GM12878 (cell line): ENCODE data around the gene SERPINB13. TPM values are rescaled to one million over a fixed set of nuclear protein-coding genes. Genes with fewer than 3 reads are reported as not detected.

Experiments used
- ATAC-seq: fragments of 200-7000 bp; cut with Tn5 transposase; 3 replicates; pipeline ENCODE4 v1.9.1; 2020; ENCODE audit warnings: mild to moderate bottlenecking, moderate library complexity
- Bru-seq: library from RNA; stranded (reverse); fragments of 400-500 nt; gene quantifications from one replicate; lab custom pipeline; 2021; lab: Mats Ljungman, UMichigan
- BruChase-seq, 2 experiments: library from RNA; stranded (reverse); fragments of 400-500 nt; gene quantifications; one replicate each; lab custom pipeline; 2021; lab: Mats Ljungman, UMichigan
- BruUV-seq: library from RNA; stranded (reverse); fragments of 400-500 nt; replicated peaks from 2 replicates; lab custom pipeline; 2021; lab: Mats Ljungman, UMichigan
- CTCF ChIA-PET: fragments of 300-600 bp; sonication (Branson Sonifier 250); formaldehyde crosslinking; extraction: SDS; loops from one replicate; lab custom pipeline; 2021; ENCODE audit warnings: inconsistent platforms; lab: Yijun Ruan, JAX
- POLR2A ChIA-PET: fragments of 350-600 bp; formaldehyde crosslinking; extraction: SDS; loops from one replicate; lab custom pipeline; 2021; ENCODE audit warnings: inconsistent platforms; lab: Charles Lee
- RAD21 ChIA-PET: fragments of 300-600 bp; sonication (Branson Sonifier 250); formaldehyde crosslinking; loops from one replicate; lab custom pipeline; 2023; ENCODE audit warnings: antibody characterized with exemption; ENCODE audit not compliant: unreplicated experiment; lab: Charles Lee
- SMC1A ChIA-PET: fragments of 300-600 bp; sonication (Branson Sonifier 250); formaldehyde crosslinking; loops from one replicate; lab custom pipeline; 2023; ENCODE audit not compliant: unreplicated experiment, uncharacterized antibody; lab: Charles Lee
- DNase-seq: peaks from one replicate; pipeline ENCODE4 v3.0.0-alpha.2; 2011; ENCODE audit warnings: low read depth, low spot score
- FAIRE-seq: peaks from 3 replicates; lab custom pipeline; 2011; peaks lifted over from hg19 to GRCh38; lab: Jason Lieb, UNC
- H2AFZ ChIP-seq: 2 replicates; pipeline ENCODE4 v1.6.0; 2011; ENCODE audit warnings: low read depth, low read length, control low read depth; ENCODE audit not compliant: control insufficient read depth
- H3K27ac ChIP-seq: 2 replicates; pipeline ENCODE4 v1.5.1; 2011; ENCODE audit warnings: control low read depth; ENCODE audit not compliant: control insufficient read depth, insufficient read depth
- H3K27me3 ChIP-seq, 2 experiments: replicated peaks in 1 of 2; 2 replicates each; pipeline versions ENCODE4 v1.6.0 to v1.6.1; 2011; ENCODE audit warnings: low read length in 1 of 2; ENCODE audit not compliant: control insufficient read depth in 2 of 2, insufficient read depth in 2 of 2
- H3K36me3 ChIP-seq, 2 experiments: 2 replicates each; pipeline ENCODE4 v1.5.1; 2011; ENCODE audit warnings: low read length in 1 of 2; ENCODE audit not compliant: control insufficient read depth in 2 of 2, insufficient read depth in 2 of 2
- H3K4me1 ChIP-seq: 2 replicates; pipeline ENCODE4 v1.6.1; 2011; ENCODE audit warnings: mild to moderate bottlenecking, low read length, moderate library complexity, mixed read lengths; ENCODE audit not compliant: control insufficient read depth, insufficient read depth
- H3K4me2 ChIP-seq: 2 replicates; pipeline ENCODE4 v1.6.0; 2011; ENCODE audit warnings: control low read depth; ENCODE audit not compliant: control insufficient read depth, insufficient read depth
- H3K4me3 ChIP-seq: fragments of 200-600 bp; sonication (generic); 2 replicates; pipeline ENCODE4 v1.5.1; 2016
- H3K79me2 ChIP-seq: 2 replicates; pipeline ENCODE4 v1.6.0; 2011; ENCODE audit warnings: low read length; ENCODE audit not compliant: control insufficient read depth, insufficient read depth
- H3K9ac ChIP-seq: 2 replicates; pipeline ENCODE4 v1.8.0; 2011; ENCODE audit warnings: low read length, control low read depth, mixed read lengths; ENCODE audit not compliant: control insufficient read depth, insufficient read depth
- H3K9me3 ChIP-seq: replicated peaks from 3 replicates; pipeline ENCODE4 v1.5.1; 2011; ENCODE audit warnings: mild to moderate bottlenecking, low read length; ENCODE audit not compliant: control insufficient read depth, insufficient read depth
- H4K20me1 ChIP-seq: 2 replicates; pipeline ENCODE4 v1.6.0; 2011; ENCODE audit not compliant: control insufficient read depth, insufficient read depth
- BRCA1 ChIP-seq: IDR thresholded peaks from 2 replicates; pipeline ENCODE4 v1.6.1; 2011; ENCODE audit warnings: low read depth, low read length, improper control_type of control experiment
- CEBPB ChIP-seq, 2 experiments: fragments of 150-350 bp in 1 of 2; IDR thresholded peaks; 2 replicates each; pipeline ENCODE4 v1.6.1; 2012 to 2014; ENCODE audit warnings: low read depth in 2 of 2, low read length in 2 of 2, borderline replicate concordance in 1 of 2, inconsistent platforms in 1 of 2
- E2F4 ChIP-seq: IDR thresholded peaks from 2 replicates; pipeline ENCODE4 v1.6.1; 2012; ENCODE audit warnings: low read depth, low read length, improper control_type of control experiment
- ELK1 ChIP-seq: IDR thresholded peaks from 2 replicates; pipeline ENCODE4 v1.6.1; 2012; ENCODE audit warnings: low read depth, low read length, improper control_type of control experiment
- FOS ChIP-seq: IDR thresholded peaks from 3 replicates; pipeline ENCODE4 v1.6.1; 2011; ENCODE audit warnings: borderline replicate concordance; ENCODE audit not compliant: insufficient read length; ENCODE audit errors: extremely low read depth
- KDM1A ChIP-seq: fragments of 200-600 bp; sonication (generic); IDR thresholded peaks from 2 replicates; pipeline ENCODE4 v1.6.1; 2016; ENCODE audit warnings: borderline replicate concordance
- LARP7 ChIP-seq: fragments of 450-650 bp; IDR thresholded peaks from 2 replicates; pipeline ENCODE4 v1.6.1; 2017; ENCODE audit warnings: mild to moderate bottlenecking
- MEF2A ChIP-seq: IDR thresholded peaks from 2 replicates; pipeline ENCODE4 v1.6.1; 2011; ENCODE audit warnings: low read depth, mild to moderate bottlenecking, low read length, moderate library complexity; ENCODE audit not compliant: insufficient read depth
- NR2C1 ChIP-seq: fragments of 450-650 bp; IDR thresholded peaks from 2 replicates; pipeline ENCODE4 v1.6.1; 2017; ENCODE audit warnings: antibody characterized with exemption, mild to moderate bottlenecking, moderate library complexity
- SIN3A ChIP-seq: IDR thresholded peaks from 2 replicates; pipeline ENCODE4 v1.6.1; 2012; ENCODE audit warnings: low read depth, low read length, improper control_type of control experiment
- SMARCA5 ChIP-seq: fragments of 450-650 bp; IDR thresholded peaks from 2 replicates; pipeline ENCODE4 v1.6.1; 2017; ENCODE audit warnings: mild to moderate bottlenecking
- ZNF384 ChIP-seq: IDR thresholded peaks from 2 replicates; pipeline ENCODE4 v1.6.1; 2012; ENCODE audit warnings: low read depth, mild to moderate bottlenecking, low read length, improper control_type of control experiment, borderline replicate concordance
- WGBS: methylation state at CpG from one replicate; pipeline ENCODE4 v1.1.6; 2016; ENCODE audit warnings: low lambda C conversion rate; ENCODE audit not compliant: insufficient replicate concordance, insufficient coverage; ENCODE audit errors: missing lambda C conversion rate; 5-methylcytosine and 5-hydroxymethylcytosine counted together
- in situ Hi-C: fragments of 300-500 bp; cut with MboI; formaldehyde crosslinking; loops from 9 replicates; pipeline ENCODE4 v1.14.3; 2018; ENCODE audit warnings: mixed read lengths
- intact Hi-C: fragments of 100-400 bp; cut with micrococcal nuclease; formaldehyde crosslinking; loops from one replicate; pipeline ENCODE4 v1.14.2; 2022; ENCODE audit not compliant: unreplicated experiment
- long read RNA-seq, 2 experiments: library from polyadenylated mRNA; unstranded; transcript quantifications; one replicate each; pipeline ENCODE4 v2.0.0, GENCODE V29; 2019 to 2020
- polyA minus RNA-seq, 3 experiments: library from RNA; depleted of rRNA, polyadenylated mRNA; stranded (reverse); fragments of >200 nt; gene quantifications; 2 replicates each; pipeline ENCODE4 v1.2.3, GENCODE V29; 2011
- polyA plus RNA-seq, 11 experiments: library from polyadenylated mRNA; depleted of rRNA in 4 of 11; unstranded in 6 of 11; stranded (reverse) in 5 of 11; fragments of >200 nt; fragmentation: Nextera tagmentation in 4 of 11; fragmentation: Illumina TruSeq in 1 of 11; extraction: Ambion mirVana in 4 of 11; extraction: Trizol in 1 of 11; gene quantifications; 1 replicate in 1 of 11; 2 replicates in 10 of 11; pipeline versions ENCODE4 v1.2.1 to v1.2.3, GENCODE V29; 2011 to 2016; ENCODE audit warnings: inconsistent platforms in 2 of 11, missing spikeins in 2 of 11, low read depth in 1 of 11
- total RNA-seq, 4 experiments: library from RNA; depleted of rRNA in 3 of 4; stranded (reverse); fragments of >200 nt in 3 of 4; fragmentation: Illumina TruSeq in 1 of 4; extraction: Trizol in 1 of 4; gene quantifications; 2 replicates each; pipeline versions ENCODE4 v1.2.1 to v1.2.3, GENCODE V29; 2013 to 2021

SERPINB13 gene
- not detected in 2 replicates for total RNA-seq (2013; cell fraction: nucleolus; rRNA removed)
- total RNA-seq (2014; rRNA removed) (not detected in 2 replicates), total RNA-seq (2014; rRNA removed; fragmentation: Illumina TruSeq; extraction: Trizol) (not detected in 2 replicates), total RNA-seq (2021) (not detected in 2 replicates), polyA plus RNA-seq (2011; rRNA removed) (not detected in 2 replicates), polyA plus RNA-seq (2014; fragmentation: Illumina TruSeq; extraction: Trizol) (not detected in 2 replicates), polyA plus RNA-seq (2014; fragmentation: Nextera tagmentation; extraction: Ambion mirVana) (not detected), polyA plus RNA-seq (2014; rRNA removed) (not detected in 2 replicates), polyA plus RNA-seq (2016; fragmentation: Nextera tagmentation; extraction: Ambion mirVana) (not detected), polyA minus RNA-seq (2011; rRNA and poly(A)+ RNA removed) (not detected in 2 replicates), Bru-seq, nascent RNA (not detected), BruChase-seq, experiment 1, labeled RNA remaining after a 6-hour chase (not detected), BruChase-seq, experiment 2, labeled RNA remaining after a 2-hour chase (not detected)
- polyA plus RNA-seq (2011; ENCODE audit: low read depth), result not detected
- not detected in 2 replicates for polyA plus RNA-seq (2011; cell fraction: cytosol; rRNA removed)
- not detected in 2 replicates for polyA plus RNA-seq (2011; cell fraction: nucleus; rRNA removed)
- polyA plus RNA-seq (2012), result not detected in 2 replicates
- not detected in 2 replicates for polyA minus RNA-seq (2011; cell fraction: cytosol; rRNA and poly(A)+ RNA removed)
- polyA minus RNA-seq (2011; cell fraction: nucleus; rRNA and poly(A)+ RNA removed), result not detected in 2 replicates
- long read RNA-seq, experiment 1, result 0 reads
- long read RNA-seq, experiment 2, result 0 reads

- no peaks in the 10 kb centered on the region for H3K4me1 ChIP-seq
- H2AFZ ChIP-seq, result no peak within 1 kb of the TSS
- H3K79me2 ChIP-seq, result no peaks in the 10 kb centered on the region
- SMC1A ChIA-PET, result interaction anchor here (1.6 kb wide), 1 partner anchor 9 kb away, joined by 3 read pairs; no protein-coding TSS in a partner anchor
- H3K4me2 ChIP-seq, result no peak within 1 kb of the TSS
- no peak within 1 kb of the TSS for H3K27ac ChIP-seq
- BruUV-seq, result no TSS peak
- no peaks in the 10 kb centered on the region for H4K20me1 ChIP-seq
- 57% methylated on average over 4 of the region's 4 CpGs for WGBS
- no peak for TF ChIP-seq SIN3A
- no peak for TF ChIP-seq ZNF384
- H3K9ac ChIP-seq, result no peak within 1 kb of the TSS
- POLR2A ChIA-PET, result no interaction called here
- intact Hi-C loops (no loop called here), in situ Hi-C loops (no loop called here)
- RAD21 ChIA-PET, result no interaction called here
- DNase-seq (no peak), ATAC-seq (no peak), FAIRE-seq (no peak)
- no peaks in the 10 kb centered on the region for H3K9me3 ChIP-seq
- H3K36me3 ChIP-seq, result no peaks in the 10 kb centered on the region
- no peak within 1 kb of the TSS for H3K4me3 ChIP-seq
- CTCF ChIA-PET, result interaction anchor here (0.7 kb wide), 1 partner anchor 195 kb away, joined by 3 read pairs; no protein-coding TSS in a partner anchor
- H3K27me3 ChIP-seq, result peaks cover 0 to 3% of the 10 kb centered on the region in 2 experiments; a peak in 3 of 4 replicates
These were observed at the start of gene SERPINB13 for GRCh38 chr18:63586966-63587365. Gene SERPINB13, plus strand, starts transcription at chr18:63587343. Its CDS starts 1,325 bp downstream, at chr18:63588668.

- ChIA-PET SMC1A (no interaction called here), CTCF (interaction anchor here (0.6 to 1.3 kb wide), 2 partner anchors 22 to 601 kb away, joined by 3 to 5 read pairs; no protein-coding TSS in a partner anchor), POLR2A (no interaction called here), RAD21 (no interaction called here)
- no TSS peak for BruUV-seq
- Histone ChIP-seq H3K79me2 (no peaks in the 10 kb centered on the region), H3K4me3 (no peak overlapping the region), H3K9me3 (no peaks in the 10 kb centered on the region), H3K36me3 (no peaks in the 10 kb centered on the region), H3K4me2 (no peak overlapping the region), H3K27me3 (no peaks in the 10 kb centered on the region; a peak in 1 of 4 replicates), H4K20me1 (no peaks in the 10 kb centered on the region), H3K27ac (no peak overlapping the region), H2AFZ (no peak overlapping the region), H3K9ac (no peak overlapping the region), H3K4me1 (no peaks in the 10 kb centered on the region)
- in situ Hi-C loops (loop anchor here (10.0 kb wide), 1 partner anchor 65 kb away; no protein-coding TSS in a partner anchor), intact Hi-C loops (no loop called here)
- no peak for DNase-seq
- no peak for ATAC-seq
- FAIRE-seq, result no peak
- 10% methylated on average over 3 of the region's 3 CpGs for WGBS
- no peak for TF ChIP-seq NR2C1
- no peak for TF ChIP-seq SMARCA5
- TF ChIP-seq FOS, result no peak
- no peak for TF ChIP-seq KDM1A
- TF ChIP-seq E2F4, result no peak
- TF ChIP-seq BRCA1, result no peak
- no peak for TF ChIP-seq ELK1
- TF ChIP-seq MEF2A, result no peak
- no peak for TF ChIP-seq LARP7
- TF ChIP-seq CEBPB (IDR thresholded peaks at IDR 0.05; ENCODE audit: borderline replicate concordance in 1 of 2, low read depth in 2 of 2, low read length in 2 of 2), result no peak
These were observed 47.1 kb upstream of the SERPINB13 start for GRCh38 chr18:63539904-63540510.
